GM18873 (cell line): ENCODE data around the gene CORO2A.
"Not testable (repeated sequence)": the region's sequence is repeated elsewhere in the genome, so short reads cannot be mapped to it uniquely, and the experiment has no call there.

Experiments
- ATAC-seq: cut with Tn5 transposase; IDR thresholded peaks from one replicate; pipeline ENCODE4 v1.9.1; 2021; ENCODE audit warnings: mild to moderate bottlenecking, moderate library complexity, moderate number of reproducible peaks; ENCODE audit not compliant: unreplicated experiment, low FRiP score

CORO2A gene

DNA sequence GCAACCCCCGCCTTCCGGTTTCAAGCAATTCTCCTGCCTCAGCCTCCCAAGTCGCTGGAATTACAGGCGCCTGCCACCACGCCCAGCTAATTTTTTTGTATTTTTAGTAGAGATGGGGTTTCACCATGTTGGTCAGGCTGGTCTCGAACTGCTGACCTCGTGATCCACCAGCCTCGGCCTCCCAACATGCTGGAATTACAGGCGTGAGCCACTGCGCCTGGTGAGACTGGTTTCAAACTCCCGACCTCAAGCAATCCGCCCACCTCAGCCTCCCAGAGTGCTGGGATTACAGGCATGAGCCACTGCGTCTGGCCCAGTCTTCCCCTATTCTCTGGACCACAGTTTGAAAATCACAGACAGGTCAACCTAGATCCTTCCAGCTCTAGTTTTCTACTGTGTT lies 68.3 kb downstream of the CORO2A start:
- ATAC-seq, result not testable (repeated sequence)

DNA sequence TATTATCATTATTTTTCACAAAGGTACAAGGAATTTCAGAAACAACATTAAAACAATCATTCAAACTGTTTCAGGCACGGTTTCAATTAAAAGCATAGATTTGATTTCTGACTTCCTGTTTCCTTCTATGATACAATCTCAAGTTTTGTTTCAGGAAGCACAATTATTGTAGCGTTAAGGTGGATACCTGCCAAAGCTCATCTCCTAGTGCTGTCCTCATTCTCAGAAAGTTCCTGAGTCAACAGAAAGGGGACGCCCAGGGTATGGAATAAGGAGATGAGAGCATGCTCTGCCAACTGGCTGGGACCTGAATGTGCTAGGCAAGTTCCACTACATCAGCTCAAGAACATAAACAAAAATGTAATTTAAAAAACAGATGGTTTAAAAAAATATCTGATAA lies 71.4 kb downstream of the CORO2A start:
- no peak for ATAC-seq

DNA sequence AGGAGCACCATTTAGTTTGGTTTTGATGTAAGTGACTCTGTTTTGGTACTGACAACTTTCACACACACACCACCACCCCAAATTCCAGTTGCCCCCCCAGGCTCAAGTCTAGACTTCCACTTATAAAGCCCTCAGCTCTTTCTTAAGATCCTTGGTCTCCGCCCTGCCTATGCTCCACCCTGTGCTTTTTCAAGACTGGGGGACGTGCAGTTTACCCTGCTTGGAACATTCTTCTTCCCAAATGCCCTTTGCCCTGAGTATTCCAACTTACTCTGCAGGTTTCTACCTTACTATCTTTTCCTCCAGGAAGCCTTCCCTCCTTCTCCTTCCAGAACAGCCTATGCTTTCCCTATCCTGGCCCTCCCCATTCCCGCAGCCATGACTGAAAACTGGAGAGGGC lies 72.0 kb downstream of the CORO2A start:
- ATAC-seq, result no peak

DNA sequence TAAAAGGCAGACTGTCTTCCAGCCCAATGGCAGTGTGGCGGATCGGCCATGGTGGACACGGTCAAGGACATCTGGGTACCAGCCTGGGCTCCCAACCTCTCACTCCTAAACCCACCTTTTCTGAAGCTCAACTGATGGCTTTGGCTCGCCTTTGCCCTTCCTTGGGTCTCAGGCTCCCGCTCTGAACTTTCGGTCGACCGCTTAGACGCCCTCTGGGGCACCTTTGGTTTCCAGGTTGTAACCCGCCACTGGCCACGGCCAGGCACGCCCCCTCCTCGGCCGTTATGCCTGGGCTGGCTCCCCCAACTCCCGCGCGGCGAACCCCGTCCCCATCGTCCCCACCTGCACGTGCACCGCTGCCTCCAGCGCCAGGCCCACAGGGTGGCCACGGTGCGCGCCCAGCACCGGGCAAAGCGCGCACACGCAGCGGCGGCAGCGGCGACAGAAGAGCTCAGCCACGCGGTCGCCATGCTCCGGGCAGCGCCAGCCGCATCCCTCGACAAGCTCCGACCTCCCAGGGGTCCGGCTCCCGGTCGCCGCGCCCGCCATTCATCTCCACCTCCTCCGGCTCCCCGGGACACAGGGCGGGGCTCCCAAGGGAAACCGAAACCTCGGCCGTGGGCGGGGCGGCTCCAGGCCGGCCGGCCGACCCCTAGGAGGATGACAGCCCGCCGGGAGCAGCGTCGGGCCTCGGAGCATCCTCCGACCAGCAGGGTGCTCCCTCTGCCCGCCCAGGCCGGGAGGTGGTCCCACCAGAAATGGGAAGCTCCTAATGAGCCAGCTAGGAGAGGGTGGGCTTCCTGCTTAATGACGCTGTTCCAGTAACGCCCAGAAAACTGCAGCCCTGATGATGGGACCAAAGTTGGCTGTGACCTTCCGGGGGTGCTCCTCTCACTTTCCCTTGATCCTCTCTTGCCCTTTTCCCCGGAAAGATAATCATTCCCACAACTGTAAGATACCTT lies 73.5 kb downstream of the CORO2A start, which contains the start of gene TRIM14:
Gene TRIM14 (minus strand): TSS at position 583 of the 962 bp plus-strand sequence. CDS start 34 bp downstream, at position 549.
- peak; percentile 42 for ATAC-seq

DNA sequence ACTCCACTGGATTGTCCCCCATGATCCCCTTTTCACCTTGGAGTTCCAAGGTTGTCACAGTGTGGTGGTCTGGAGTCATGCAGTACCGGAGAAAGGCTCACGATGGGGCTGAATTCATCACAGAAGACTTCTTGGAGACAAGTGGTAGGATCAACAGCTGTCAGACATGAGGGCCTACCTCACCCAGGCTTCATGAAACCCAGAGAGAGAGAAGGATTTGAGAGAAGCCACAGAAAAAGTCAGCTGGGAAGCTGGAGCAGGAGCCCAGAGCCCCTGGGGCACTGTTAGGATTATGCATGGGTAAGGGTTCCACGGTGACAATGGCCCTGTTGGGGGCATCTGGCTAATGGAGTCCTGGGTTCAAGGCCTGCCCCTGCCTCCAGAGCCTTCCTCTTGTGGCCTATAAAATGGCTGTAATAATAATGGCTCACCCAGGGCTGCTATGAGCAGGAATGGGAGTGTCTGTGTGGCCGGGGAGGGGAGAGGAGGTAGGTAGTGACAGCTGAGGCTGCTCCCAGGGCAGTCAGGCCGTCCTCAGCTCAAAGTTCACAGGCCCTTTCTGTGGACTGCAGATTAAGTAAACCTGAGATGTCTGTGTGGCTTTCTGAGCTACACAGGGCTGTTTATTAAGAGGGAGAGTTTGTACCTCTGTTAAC lies 74.3 kb downstream of the CORO2A start:
- peak; percentile 50 for ATAC-seq

DNA sequence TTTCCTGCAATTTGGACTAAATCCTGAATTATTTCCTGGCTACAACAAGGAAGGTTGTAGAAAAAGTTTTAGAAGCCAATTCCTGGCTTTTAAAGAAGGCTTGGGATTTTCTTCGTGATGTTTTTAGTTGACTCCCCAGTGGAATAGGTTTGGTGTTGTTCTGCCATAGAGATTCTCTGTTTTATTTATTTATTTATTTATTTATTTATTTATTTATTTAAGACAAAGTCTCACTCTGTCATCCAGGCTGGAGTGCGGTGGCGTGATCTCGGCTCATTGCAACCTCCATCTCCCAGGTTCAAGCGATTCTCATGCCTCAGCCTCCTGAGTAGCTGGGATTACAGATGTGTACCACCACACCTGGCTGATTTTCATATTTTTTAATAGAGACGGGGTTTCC lies 75.3 kb downstream of the CORO2A start:
- not testable (repeated sequence) for ATAC-seq

DNA sequence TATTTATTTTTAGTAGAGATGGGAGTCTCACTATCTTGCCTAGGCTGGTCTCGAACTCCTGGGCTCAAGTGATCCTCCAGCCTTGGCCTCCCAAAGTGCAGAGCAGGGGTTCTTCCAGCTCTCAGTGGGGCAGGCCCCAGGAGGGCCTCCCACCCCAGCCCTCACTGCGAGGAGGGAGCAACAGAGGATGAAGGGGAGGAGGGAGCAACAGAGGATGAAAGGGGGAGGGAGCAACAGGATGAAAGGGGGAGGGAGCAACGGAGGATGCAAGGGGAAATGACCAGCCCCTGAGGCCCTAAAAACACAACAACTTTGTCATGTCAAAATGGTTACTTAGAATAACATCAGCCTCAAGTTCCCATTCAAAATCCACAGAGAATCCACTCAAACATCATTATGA lies 83.4 kb downstream of the CORO2A start:
- no peak for ATAC-seq

DNA sequence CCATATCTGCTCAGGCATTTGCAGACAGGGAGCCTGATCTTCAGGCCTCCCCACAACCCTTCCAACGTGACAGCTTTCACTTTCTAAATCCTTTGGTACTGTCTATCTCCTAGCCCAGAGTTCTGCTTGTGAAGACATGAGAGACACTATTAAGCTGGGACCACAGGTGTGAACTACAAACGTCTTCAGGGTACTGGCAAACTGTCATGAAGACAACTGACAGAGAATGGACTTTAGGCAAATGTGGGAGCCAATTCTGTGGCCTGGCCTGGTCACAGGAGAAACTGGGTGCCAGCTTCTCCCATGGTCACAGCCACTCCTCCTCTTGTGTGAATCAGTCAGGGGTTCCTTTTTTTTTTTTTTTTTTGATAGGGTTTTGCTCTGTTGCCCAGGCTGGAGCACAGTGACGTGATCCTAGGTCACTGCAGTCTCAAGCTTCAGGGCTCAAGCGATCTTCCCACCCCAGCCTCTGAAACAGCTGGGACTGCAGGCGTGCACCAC lies 83.9 kb downstream of the CORO2A start:
- peak; percentile 59 for ATAC-seq

DNA sequence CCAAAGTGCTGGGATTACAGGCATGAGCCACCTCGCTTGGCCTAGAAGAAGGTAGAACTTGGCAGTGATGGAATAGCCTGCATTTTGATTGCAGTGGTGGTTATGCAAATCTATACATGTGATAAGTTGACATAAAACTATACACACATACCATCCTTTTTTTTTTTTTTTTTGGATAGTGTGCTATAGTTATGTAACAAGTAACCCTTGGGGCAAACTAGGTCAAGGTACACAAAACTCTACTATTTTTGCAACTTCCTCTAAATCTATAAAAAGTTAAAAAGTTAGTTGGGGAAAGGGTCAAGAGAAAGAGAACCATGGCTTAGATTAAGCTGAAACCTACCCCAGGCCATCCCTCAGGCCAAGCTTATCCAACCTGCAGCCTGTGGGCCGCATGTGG lies 84.5 kb downstream of the CORO2A start:
- no peak for ATAC-seq

DNA sequence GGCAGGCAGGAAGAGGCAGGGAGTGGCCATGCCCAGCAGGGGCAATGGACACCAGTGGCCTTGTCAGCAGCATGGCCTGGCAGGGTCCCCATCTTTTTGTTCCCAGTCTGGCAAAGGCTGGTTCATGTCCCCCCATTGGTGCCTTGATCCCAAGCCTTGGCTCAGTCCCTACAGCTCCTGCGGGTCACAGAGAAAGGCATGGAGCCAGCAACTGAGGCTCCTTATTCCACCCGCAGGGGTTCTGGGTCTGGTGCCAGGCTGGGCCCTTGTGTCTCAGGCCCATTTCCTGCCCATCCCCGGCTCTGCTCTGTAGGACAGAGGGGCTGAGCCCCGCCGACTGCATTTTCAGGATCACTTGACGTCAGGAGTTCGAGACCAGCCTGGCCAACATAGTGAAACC lies 87.4 kb downstream of the CORO2A start:
- ATAC-seq, result no peak

DNA sequence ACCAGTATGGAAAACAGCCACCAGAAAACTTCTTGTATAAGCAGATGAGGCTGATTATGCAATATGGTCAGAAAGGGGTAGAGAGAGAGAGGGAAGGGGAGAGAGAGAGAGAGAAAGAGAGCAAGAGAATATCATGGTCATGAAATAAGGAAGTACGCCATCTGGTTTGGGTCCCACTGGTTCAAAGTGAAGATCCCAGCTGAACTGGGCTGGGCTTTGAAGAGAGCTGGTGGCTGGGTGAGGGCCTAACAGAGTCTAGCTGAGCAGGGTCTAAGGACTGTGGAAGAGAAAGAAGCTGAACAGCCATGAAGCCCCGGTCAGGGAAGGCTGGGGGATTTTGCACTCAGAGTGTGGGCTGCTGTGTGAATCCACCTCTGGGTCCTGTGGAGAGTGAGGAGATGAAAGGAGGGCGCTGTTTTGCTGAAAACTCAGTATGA lies 88.0 kb downstream of the CORO2A start:
- no peak for ATAC-seq

DNA sequence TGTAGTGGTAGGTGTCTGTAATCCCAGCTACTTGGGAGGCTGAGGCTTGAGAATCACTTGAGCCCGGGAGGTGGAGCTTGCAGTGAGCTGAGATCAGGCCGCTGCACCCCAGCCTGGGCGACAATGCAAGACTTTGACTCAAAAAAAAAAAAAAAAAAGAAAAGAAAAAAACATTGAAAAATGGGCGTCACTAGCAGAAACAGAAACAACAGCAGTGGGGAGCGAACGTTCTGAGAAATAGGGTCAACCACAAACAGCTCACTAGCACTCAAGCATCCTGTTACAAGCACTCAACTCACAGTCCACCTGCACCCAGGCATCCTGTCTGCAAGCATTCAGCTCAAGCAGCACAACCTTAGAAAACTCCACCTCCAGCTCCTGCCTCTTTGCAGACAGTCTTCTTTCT lies 90.6 kb downstream of the CORO2A start:
- peak; percentile 98 for ATAC-seq

DNA sequence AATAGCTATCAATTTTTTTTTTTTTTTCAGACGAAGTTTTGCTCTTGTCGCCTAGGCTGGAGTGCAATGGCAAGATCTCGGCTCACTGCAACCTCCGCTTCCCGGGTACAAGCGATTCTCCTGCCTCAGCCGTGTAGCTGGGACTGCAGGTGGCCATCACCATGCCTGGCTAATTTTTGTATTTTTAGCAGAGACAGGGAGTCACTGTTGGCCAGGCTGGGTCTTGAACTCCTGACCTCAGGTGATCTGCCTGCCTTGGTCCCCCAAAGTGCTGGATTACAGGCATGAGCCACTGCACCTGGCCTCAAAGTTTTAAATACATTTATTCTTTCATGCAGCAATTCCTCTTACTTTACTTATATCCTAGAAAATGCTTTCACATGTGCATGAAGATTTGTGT lies 91.0 kb downstream of the CORO2A start:
- no peak for ATAC-seq

DNA sequence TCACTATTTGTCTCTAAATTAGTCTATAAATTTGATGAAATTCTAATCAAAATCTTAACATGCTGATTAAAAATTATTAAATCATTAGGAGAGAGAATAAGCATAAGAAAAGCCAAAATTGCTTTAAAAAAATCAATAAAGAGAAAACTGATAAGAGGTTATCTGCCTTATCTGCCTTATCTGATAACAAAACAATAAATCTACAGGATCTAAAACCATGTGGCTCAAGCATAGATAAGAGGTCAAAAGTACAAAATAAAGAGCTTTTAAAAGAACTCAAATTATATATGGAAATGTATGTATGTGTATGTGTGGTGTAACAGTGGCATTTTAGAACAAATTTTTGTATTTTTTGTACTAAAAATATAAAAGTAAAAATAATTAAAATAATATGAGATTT lies 92.0 kb downstream of the CORO2A start:
- no peak for ATAC-seq

DNA sequence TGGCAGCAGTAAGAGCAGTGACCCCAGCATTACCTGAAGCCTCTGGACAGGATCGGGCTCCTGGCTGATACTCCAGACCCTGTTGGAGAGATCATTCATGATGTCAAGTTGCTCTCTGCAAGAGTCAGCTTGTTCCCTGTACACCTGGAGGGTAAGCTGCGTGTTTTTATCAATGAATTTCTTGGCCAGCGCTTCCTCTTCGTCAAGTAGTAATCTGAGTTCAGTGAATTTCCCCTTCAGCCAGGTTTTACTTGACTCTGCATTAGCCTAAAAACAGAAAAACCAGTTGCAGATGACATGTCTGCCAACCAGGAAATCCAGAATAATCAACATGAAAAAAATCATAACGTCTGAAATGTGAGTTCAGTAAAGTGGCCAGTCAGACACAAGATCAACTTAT lies 92.5 kb downstream of the CORO2A start:
- no peak for ATAC-seq

DNA sequence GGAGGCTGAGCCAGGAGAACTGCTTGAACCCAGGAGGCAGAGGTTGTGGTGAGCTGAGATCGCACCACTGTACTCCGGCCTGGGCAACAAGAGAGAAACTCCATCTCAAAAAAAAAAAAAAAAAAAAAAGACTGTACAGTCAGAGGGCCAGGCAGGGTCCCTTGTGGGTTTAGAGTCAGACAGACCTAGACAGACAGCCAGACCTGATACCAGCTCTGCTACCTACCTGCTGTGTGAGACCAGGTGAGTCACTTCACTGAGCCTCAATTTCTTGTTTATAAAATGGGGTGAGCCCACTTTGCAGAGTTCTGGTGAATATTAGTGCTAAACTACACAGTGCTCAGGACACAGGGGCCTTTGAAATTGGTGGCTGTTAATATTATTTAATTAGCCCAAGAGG lies 93.1 kb downstream of the CORO2A start:
- no peak for ATAC-seq

DNA sequence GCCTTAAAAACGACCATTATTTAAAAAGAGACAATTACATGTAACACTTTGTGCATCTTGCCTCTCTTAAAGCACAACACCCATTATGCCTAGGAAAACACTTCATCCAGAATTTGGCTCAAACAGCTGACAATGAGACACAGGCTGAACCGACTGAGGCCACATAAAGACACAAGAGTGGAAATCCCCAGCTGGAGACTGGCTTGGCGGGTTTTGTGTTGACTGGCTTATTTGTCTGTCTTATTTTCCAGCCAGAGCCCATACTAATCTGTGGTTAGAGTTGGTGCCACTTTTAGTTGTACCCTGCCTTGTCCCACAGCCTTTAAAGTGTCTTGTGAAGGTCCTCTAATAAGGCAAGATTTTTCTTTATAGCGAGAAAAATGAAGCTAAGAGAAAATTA lies 94.6 kb downstream of the CORO2A start:
- ATAC-seq, result no peak

DNA sequence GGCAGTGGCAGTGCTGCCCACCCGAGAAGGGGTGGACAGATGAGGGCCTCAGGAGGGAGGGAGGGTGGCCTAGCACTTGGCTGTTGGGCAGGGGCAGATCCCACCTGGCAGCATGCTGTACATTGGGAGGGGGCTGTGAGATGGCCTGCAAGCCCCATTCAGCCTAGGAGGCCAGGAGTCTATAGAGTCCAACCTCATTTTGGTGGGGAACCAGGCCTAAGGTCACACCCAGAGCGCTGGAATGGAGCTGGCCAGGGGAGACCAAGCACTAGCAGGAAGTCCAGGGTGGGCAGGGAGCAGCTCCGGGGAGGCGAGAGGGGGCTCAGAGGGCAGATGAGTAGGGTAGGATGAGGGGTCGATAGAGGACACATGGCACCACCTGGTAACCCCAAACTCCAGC lies 96.3 kb downstream of the CORO2A start:
- no peak for ATAC-seq

DNA sequence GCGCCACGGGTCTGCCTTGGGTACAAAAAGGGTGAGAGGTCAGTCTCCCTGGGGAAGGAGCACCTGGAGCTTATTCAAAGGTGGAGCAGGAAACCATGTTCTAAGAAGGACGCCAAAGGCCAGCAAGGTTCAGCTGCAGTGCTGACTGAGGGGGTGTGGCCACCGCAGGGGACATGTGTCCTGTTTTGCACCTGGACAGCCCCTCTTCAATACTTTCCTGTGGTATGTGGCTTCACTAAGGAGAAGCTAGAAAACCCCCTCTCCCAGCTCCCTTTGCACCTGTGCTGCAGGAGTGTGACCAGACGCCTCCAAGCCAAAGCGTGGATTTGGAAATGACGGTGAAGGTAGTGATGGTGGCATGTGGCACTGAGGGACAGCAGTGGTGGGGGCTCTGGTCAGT lies 97.0 kb downstream of the CORO2A start:
- no peak for ATAC-seq

DNA sequence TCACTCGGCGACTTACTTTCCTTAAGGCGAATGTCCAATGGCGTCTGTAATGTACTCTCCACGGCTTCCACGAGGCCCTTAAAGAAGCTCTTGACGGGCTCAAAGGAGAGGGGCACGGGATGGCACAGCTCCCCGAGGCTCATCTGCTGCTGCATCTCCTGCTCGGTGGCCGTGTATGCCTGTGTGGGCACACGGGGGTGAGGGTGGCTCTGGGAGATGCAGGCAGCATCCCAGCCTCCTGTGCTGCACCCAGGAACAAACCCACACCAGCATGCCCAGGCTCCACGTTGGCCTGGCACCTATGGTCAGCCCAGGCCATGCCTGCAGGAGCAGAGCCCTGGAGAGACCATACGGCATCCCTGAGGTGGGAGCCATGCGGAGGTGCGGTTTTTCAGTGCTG lies 97.6 kb downstream of the CORO2A start:
- no peak for ATAC-seq

DNA sequence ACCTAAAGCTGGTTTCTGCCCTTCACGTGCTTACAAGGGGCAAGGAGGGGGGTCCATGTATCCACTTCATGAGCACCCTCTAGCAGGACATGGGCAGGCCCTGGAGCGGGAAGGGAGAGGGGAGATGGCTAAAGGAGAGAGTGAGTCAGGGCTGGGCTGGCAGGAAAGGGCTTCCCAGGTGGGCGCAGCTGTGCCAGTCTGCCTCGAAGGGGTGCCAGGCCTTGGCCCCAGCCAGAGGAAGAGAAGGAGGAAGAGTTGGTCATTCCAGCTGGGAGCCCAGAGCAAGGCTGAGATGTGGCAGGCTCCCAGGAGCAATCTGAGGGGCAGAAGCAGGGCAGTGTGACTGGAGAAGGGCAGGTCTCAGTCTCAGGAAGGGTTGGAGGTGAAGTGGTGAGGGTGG lies 98.1 kb downstream of the CORO2A start:
- no peak for ATAC-seq

DNA sequence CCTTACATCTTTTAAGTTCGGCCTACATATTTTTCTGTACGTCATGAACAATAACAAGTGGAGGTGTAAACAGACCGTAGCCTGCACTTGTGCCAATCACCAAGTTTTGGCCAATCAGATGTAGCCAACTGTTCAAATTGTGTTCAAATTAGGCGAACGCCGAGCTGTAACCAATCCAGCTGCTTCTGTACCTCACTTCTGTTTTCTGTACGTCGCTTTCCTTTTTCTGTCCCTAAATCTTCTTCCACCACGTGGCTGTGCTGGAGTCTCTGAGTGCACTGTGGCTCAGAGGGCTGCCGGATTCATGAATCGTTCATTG lies 99.9 kb downstream of the CORO2A start:
- ATAC-seq, result no peak
